Colonic mucosa (tissue), 4 donors: Measurements from ENCODE around the gene MRTFA. TPM values are rescaled to one million over a fixed set of nuclear protein-coding genes. Genes with fewer than 3 reads are reported as not detected.

ENCODE experiments used
- DNase-seq: peaks from one replicate; pipeline ENCODE4 v3.0.0-alpha.2; 2020
- H3K27ac ChIP-seq: fragments of 200-600 bp; one replicate; pipeline ENCODE4 v1.8.0; 2021
- H3K27me3 ChIP-seq: fragments of 200-600 bp; one replicate; pipeline ENCODE4 v1.8.0; 2021
- H3K36me3 ChIP-seq: fragments of 200-600 bp; one replicate; pipeline ENCODE4 v1.8.0; 2021
- H3K4me1 ChIP-seq: fragments of 200-600 bp; one replicate; pipeline ENCODE4 v1.8.0; 2021; ENCODE audit warnings: mild to moderate bottlenecking
- H3K4me3 ChIP-seq: fragments of 200-600 bp; one replicate; pipeline ENCODE4 v1.8.0; 2021
- H3K9ac ChIP-seq, 2 donors: one replicate each; pipeline ENCODE4 v1.7.0; 2013; ENCODE audit warnings: control low read depth in 2 of 2, low read depth in 2 of 2, low read length in 2 of 2
- H3K9me3 ChIP-seq: fragments of 200-600 bp; one replicate; pipeline ENCODE4 v1.8.0; 2021
- CTCF ChIP-seq: fragments of 200-600 bp; IDR thresholded peaks from one replicate; pipeline ENCODE4 v1.8.0; 2022; ENCODE audit warnings: antibody characterized with exemption, mild to moderate bottlenecking
- intact Hi-C: fragments of 100-400 bp; cut with DNase I; formaldehyde crosslinking; loops from one replicate; pipeline ENCODE4 v1.14.1; 2022
- total RNA-seq, 2 donors: library from RNA; stranded (reverse); fragmentation: NEBNext Ultra II Directional in 1 of 2; extraction: Animal tissue kit (Norgen Biotek cat#: 25700) in 1 of 2; gene quantifications; one replicate each; pipeline ENCODE4 v1.2.1, GENCODE V29; 2021
- donor health status: healthy.
- donor health status: DM: no; HTN: no; CAD: no.
- donor health status: DM: no; HTN: no; CAD: no.

MRTFA gene
- total RNA-seq, 2 donors from 2014 or later, result 31.9 to 35.6 TPM

GRCh38 chr22:40425082-40425481 is 211.4 kb downstream of the MRTFA start:
- H3K9ac ChIP-seq, result no peak overlapping the region
- no peaks in the 10 kb centered on the region for H3K4me1 ChIP-seq
- H3K9me3 ChIP-seq, result no peaks in the 10 kb centered on the region
- no peak overlapping the region for H3K4me3 ChIP-seq
- no peaks in the 10 kb centered on the region for H3K27me3 ChIP-seq
- no peak overlapping the region for H3K27ac ChIP-seq
- no peak for DNase-seq
- intact Hi-C loops, result no loop called here
- peaks cover 9% of the 10 kb centered on the region for H3K36me3 ChIP-seq
- TF ChIP-seq CTCF, result no peak

- H3K27ac ChIP-seq, result no peak overlapping the region
- no peak overlapping the region for H3K4me3 ChIP-seq
- H3K9me3 ChIP-seq, result no peaks in the 10 kb centered on the region
- H3K27me3 ChIP-seq, result no peaks in the 10 kb centered on the region
- no peak for DNase-seq
- no peak for TF ChIP-seq CTCF
- H3K9ac ChIP-seq, result no peak overlapping the region
- peaks cover 7% of the 10 kb centered on the region for H3K36me3 ChIP-seq
- intact Hi-C loops, result no loop called here
- H3K4me1 ChIP-seq, result no peaks in the 10 kb centered on the region
These were observed 212.5 kb downstream of the MRTFA start for GRCh38 chr22:40423882-40424640.

- no peak overlapping the region for H3K9ac ChIP-seq
- peaks cover 10% of the 10 kb centered on the region for H3K36me3 ChIP-seq
- H3K9me3 ChIP-seq, result no peaks in the 10 kb centered on the region
- no peaks in the 10 kb centered on the region for H3K4me1 ChIP-seq
- no peak overlapping the region for H3K4me3 ChIP-seq
- no peak for DNase-seq
- H3K27me3 ChIP-seq, result no peaks in the 10 kb centered on the region
- TF ChIP-seq CTCF, result no peak
- H3K27ac ChIP-seq, result no peak overlapping the region
- intact Hi-C loops, result no loop called here
These were observed 213.2 kb downstream of the MRTFA start for GRCh38 chr22:40423310-40423688.

- intact Hi-C loops, result no loop called here
- Histone ChIP-seq H3K27me3 (no peaks in the 10 kb centered on the region), H3K9me3 (no peaks in the 10 kb centered on the region), H3K4me1 (no peaks in the 10 kb centered on the region), H3K4me3 (no peak overlapping the region), H3K9ac (no peak overlapping the region), H3K36me3 (peaks cover 10% of the 10 kb centered on the region), H3K27ac (no peak overlapping the region)
- no peak for DNase-seq
- TF ChIP-seq CTCF, result no peak
These were observed 213.8 kb downstream of the MRTFA start for GRCh38 chr22:40422558-40423309.

GRCh38 chr22:40421941-40422340 is 214.6 kb downstream of the MRTFA start:
- no peak for TF ChIP-seq CTCF
- no peaks in the 10 kb centered on the region for H3K27me3 ChIP-seq
- no peak for DNase-seq
- intact Hi-C loops, result no loop called here
- H3K36me3 ChIP-seq, result peaks cover 10% of the 10 kb centered on the region
- H3K4me1 ChIP-seq, result no peaks in the 10 kb centered on the region
- H3K27ac ChIP-seq, result no peak overlapping the region
- no peaks in the 10 kb centered on the region for H3K9me3 ChIP-seq
- H3K4me3 ChIP-seq, result no peak overlapping the region
- H3K9ac ChIP-seq, result no peak overlapping the region
